Activated naive CD8-positive, alpha-beta T cell treated with anti-CD3 and anti-CD28 coated beads for 36 hours (primary cell): ENCODE results near the gene FGFBP1. TPM values are rescaled to one million over a fixed set of nuclear protein-coding genes. Genes with fewer than 3 reads are reported as not detected.
"Not testable (repeated sequence)": the region's sequence is repeated elsewhere in the genome, so short reads cannot be mapped to it uniquely, and the experiment has no call there.

Experiments used
- DNase-seq: peaks from one replicate; pipeline ENCODE4 v3.0.0; 2021
- H3K27ac Mint-ChIP-seq: one replicate; pipeline ENCODE4 v1.8.0; 2022; ENCODE audit warnings: mild to moderate bottlenecking, moderate library complexity, mixed read lengths
- H3K27me3 Mint-ChIP-seq: one replicate; pipeline ENCODE4 v1.8.0; 2022; ENCODE audit warnings: mild to moderate bottlenecking, mixed read lengths
- H3K36me3 Mint-ChIP-seq: one replicate; pipeline ENCODE4 v1.8.0; 2021; ENCODE audit warnings: mild to moderate bottlenecking, mixed read lengths
- H3K4me1 Mint-ChIP-seq: one replicate; pipeline ENCODE4 v1.8.0; 2021; ENCODE audit warnings: mixed read lengths
- H3K4me3 Mint-ChIP-seq: one replicate; pipeline ENCODE4 v1.8.0; 2022; ENCODE audit warnings: mild to moderate bottlenecking, moderate library complexity, mixed read lengths
- H3K9me3 Mint-ChIP-seq: one replicate; pipeline ENCODE4 v1.8.0; 2022; ENCODE audit warnings: mixed read lengths
- total RNA-seq, 2 experiments: library from RNA; stranded (reverse); gene quantifications; one replicate each; pipeline ENCODE4 v1.2.3, GENCODE V29; 2021

FGFBP1 gene
- total RNA-seq, 2 experiments from 2014 or later = not detected

- no peaks in the 10 kb centered on the region for H3K36me3 Mint-ChIP-seq
- no peaks in the 10 kb centered on the region for H3K9me3 Mint-ChIP-seq
- H3K4me1 Mint-ChIP-seq = peaks cover 21% of the 10 kb centered on the region
- H3K4me3 Mint-ChIP-seq = no peak overlapping the region
- H3K27me3 Mint-ChIP-seq = peaks cover 4% of the 10 kb centered on the region
- no peak for DNase-seq
- H3K27ac Mint-ChIP-seq = no peak overlapping the region
Observed at GRCh38 chr4:15929540-15929939, 9.0 kb downstream of the FGFBP1 start.

DNA sequence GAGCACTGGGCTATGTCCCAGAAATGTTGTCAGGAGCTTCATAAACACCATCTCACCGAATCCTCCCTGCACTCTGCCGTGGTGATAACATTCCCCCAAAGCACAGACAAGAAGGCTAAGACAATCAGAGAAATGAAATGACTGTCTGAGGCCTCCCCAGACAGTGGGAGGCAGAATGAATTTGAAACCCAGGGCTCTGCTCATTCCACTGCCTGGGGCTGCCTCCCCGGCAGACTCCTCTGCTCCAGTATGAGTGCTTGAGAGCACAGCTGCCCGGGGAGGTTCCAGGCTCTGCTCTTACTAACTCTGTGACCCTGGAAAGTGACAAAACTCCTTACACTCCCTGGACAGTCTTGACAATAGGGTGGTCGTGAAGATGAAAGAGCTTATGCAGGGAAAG is 9.7 kb downstream of the FGFBP1 start:
- Mint-ChIP-seq H3K36me3 (no peaks in the 10 kb centered on the region), H3K27me3 (peaks cover 4% of the 10 kb centered on the region), H3K4me3 (no peak overlapping the region), H3K4me1 (peaks cover 21% of the 10 kb centered on the region), H3K27ac (no peak overlapping the region), H3K9me3 (no peaks in the 10 kb centered on the region)
- no peak for DNase-seq

DNA sequence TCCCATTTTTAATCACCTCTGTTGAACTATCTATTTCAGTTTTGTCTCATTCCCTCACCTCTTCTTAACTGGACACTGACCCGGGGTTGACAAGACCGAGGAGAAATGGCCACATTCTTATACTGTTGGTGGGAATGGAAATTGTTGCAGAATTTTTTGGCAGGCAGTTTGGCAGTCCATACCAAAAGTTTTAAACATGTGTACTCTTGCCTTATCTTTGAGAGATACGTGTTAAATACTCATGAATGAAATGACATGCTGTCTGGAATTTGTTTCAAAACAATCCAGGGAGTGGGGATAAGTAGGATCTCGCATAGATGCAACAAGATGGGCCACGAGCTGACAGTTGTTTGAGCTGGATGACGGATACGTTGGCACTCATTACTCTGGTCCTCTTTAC is 12.1 kb downstream of the FGFBP1 start:
- Mint-ChIP-seq H3K4me3 (no peak overlapping the region), H3K27me3 (peaks cover 7% of the 10 kb centered on the region), H3K36me3 (no peaks in the 10 kb centered on the region), H3K27ac (no peak overlapping the region), H3K4me1 (peaks cover 21% of the 10 kb centered on the region), H3K9me3 (no peaks in the 10 kb centered on the region)
- no peak for DNase-seq

DNA sequence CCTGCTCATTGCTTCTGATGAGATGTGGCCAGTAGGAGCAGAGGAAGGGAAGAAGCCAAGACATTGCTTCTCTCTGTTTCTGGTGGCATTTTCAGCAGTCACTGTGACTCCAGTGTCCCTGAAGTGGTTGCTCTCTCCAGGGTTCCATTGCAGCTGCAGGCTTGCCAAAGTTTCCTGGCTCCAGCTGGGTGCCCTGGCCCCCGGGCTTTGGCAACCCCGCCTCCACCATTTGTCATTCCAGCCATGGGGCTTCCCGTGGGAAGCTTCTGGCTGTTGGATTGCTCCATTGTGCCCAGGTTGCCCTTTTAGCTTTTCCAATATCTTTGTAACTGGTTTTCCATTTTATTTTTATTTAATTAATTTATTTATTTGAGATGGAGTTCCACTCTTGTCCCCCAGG is 12.7 kb downstream of the FGFBP1 start:
- H3K36me3 Mint-ChIP-seq = no peaks in the 10 kb centered on the region
- no peak for DNase-seq
- H3K4me3 Mint-ChIP-seq = no peak overlapping the region
- peaks cover 7% of the 10 kb centered on the region for H3K27me3 Mint-ChIP-seq
- H3K4me1 Mint-ChIP-seq = peaks cover 18% of the 10 kb centered on the region
- no peaks in the 10 kb centered on the region for H3K9me3 Mint-ChIP-seq
- no peak overlapping the region for H3K27ac Mint-ChIP-seq

- Mint-ChIP-seq H3K36me3 (no peaks in the 10 kb centered on the region), H3K4me3 (no peak overlapping the region), H3K4me1 (no peaks in the 10 kb centered on the region), H3K9me3 (no peaks in the 10 kb centered on the region), H3K27ac (no peak overlapping the region), H3K27me3 (peaks cover 17% of the 10 kb centered on the region)
- DNase-seq = no peak
Observed at GRCh38 chr4:15921592-15921932, 17.0 kb downstream of the FGFBP1 start.

GRCh38 chr4:15920723-15921591 is 17.6 kb downstream of the FGFBP1 start:
- no peaks in the 10 kb centered on the region for H3K36me3 Mint-ChIP-seq
- peaks cover 17% of the 10 kb centered on the region for H3K27me3 Mint-ChIP-seq
- no peak overlapping the region for H3K27ac Mint-ChIP-seq
- peaks cover 4% of the 10 kb centered on the region for H3K9me3 Mint-ChIP-seq
- H3K4me1 Mint-ChIP-seq = no peaks in the 10 kb centered on the region
- no peak overlapping the region for H3K4me3 Mint-ChIP-seq
- DNase-seq = no peak

DNA sequence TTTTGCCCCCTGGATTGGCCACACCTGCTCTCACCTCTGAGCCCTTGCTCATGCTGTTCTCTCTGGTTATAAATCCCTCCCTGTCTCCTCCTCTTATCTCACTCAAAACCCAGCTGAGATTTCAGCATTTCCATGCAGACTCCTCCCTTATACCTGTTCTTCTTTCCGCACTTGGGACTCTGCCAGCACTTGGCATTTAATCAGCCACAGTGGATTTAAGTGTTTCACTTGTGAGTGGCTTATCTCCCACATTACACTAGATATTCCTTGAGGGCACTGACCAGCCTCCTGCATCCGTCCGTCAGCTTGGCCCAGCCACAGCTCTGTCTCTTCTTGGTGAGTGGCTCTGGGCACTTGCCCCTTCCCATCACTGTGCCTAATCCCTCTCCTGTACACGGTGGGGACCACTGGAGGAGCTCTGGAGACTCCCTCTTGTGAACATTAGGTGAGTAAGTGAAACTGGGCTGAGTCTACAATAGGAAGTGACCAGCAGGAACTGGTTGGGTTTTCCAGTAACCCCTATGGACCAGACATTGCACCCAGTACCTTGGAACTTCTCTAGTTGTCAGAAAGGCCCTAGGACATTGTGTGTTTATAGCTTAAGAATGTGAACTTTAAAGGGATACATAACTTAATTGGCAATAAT is 19.9 kb downstream of the FGFBP1 start:
- Mint-ChIP-seq H3K27me3 (peaks cover 13% of the 10 kb centered on the region), H3K4me3 (no peak overlapping the region), H3K27ac (no peak overlapping the region), H3K4me1 (peaks cover 7% of the 10 kb centered on the region), H3K9me3 (peaks cover 7% of the 10 kb centered on the region), H3K36me3 (peaks cover 2% of the 10 kb centered on the region)
- no peak for DNase-seq

DNA sequence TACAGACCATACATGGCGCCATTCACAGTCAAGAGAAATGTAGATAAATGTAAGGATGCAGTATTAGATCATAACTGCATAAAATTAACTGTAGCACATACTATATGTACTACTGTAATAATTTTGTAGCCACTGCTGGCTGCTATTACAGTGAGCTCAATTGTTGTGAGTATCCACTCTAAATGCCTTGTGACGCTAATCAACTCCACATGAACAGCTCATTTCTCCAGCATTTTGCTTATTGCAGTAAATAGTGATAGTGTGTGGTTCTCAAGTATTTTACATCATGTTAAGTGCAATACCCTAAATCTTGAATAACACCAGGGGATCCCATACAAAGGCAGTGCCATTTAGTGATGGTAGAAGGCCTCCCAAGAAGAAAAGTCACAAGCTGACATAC is 21.2 kb downstream of the FGFBP1 start:
- no peak overlapping the region for H3K4me3 Mint-ChIP-seq
- no peak overlapping the region for H3K27ac Mint-ChIP-seq
- peaks cover 7% of the 10 kb centered on the region for H3K4me1 Mint-ChIP-seq
- H3K27me3 Mint-ChIP-seq = peaks cover 11% of the 10 kb centered on the region
- DNase-seq = no peak
- peaks cover 2% of the 10 kb centered on the region for H3K36me3 Mint-ChIP-seq
- peaks cover 7% of the 10 kb centered on the region for H3K9me3 Mint-ChIP-seq

- not testable (repeated sequence) for H3K9me3 Mint-ChIP-seq, DNase-seq, H3K4me1 Mint-ChIP-seq, H3K36me3 Mint-ChIP-seq, H3K4me3 Mint-ChIP-seq, H3K27ac Mint-ChIP-seq
- H3K27me3 Mint-ChIP-seq = peaks cover 14% of the 10 kb centered on the region
Observed at GRCh38 chr4:15916358-15916757, 22.2 kb downstream of the FGFBP1 start.

GRCh38 chr4:15914736-15915135 is 23.8 kb downstream of the FGFBP1 start:
- H3K4me1 Mint-ChIP-seq = peaks cover 9% of the 10 kb centered on the region
- DNase-seq = no peak
- no peak overlapping the region for H3K27ac Mint-ChIP-seq
- H3K27me3 Mint-ChIP-seq = peaks cover 11% of the 10 kb centered on the region
- peaks cover 2% of the 10 kb centered on the region for H3K36me3 Mint-ChIP-seq
- no peak overlapping the region for H3K4me3 Mint-ChIP-seq
- H3K9me3 Mint-ChIP-seq = peaks cover 7% of the 10 kb centered on the region

DNA sequence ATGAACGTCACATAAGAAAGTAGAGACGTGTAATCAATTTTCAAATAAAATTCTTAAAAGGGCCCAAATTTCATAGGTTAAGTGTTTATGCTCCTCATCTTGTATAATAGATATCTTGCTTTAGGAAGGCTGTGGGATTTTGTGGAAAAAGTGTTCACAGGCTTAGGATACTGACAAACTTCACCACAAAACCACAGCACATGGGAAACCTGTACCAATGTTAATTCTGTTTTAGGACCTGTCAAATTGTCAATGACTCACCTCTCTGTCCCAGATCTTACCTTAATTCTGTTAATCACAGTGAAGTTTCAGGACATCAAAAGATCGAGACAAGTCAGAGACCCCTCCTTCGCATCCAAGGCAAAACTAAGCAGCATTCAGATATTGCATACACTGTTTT is 24.2 kb downstream of the FGFBP1 start:
- Mint-ChIP-seq H3K4me1 (peaks cover 9% of the 10 kb centered on the region), H3K9me3 (peaks cover 7% of the 10 kb centered on the region), H3K36me3 (peaks cover 2% of the 10 kb centered on the region), H3K4me3 (no peak overlapping the region), H3K27ac (no peak overlapping the region), H3K27me3 (peaks cover 11% of the 10 kb centered on the region)
- no peak for DNase-seq

GRCh38 chr4:15913631-15913970 is 24.9 kb downstream of the FGFBP1 start:
- Mint-ChIP-seq H3K9me3 (peaks cover 7% of the 10 kb centered on the region), H3K36me3 (peaks cover 2% of the 10 kb centered on the region), H3K27me3 (peaks cover 10% of the 10 kb centered on the region), H3K4me3 (no peak overlapping the region), H3K4me1 (peaks cover 9% of the 10 kb centered on the region), H3K27ac (no peak overlapping the region)
- DNase-seq = no peak

DNA sequence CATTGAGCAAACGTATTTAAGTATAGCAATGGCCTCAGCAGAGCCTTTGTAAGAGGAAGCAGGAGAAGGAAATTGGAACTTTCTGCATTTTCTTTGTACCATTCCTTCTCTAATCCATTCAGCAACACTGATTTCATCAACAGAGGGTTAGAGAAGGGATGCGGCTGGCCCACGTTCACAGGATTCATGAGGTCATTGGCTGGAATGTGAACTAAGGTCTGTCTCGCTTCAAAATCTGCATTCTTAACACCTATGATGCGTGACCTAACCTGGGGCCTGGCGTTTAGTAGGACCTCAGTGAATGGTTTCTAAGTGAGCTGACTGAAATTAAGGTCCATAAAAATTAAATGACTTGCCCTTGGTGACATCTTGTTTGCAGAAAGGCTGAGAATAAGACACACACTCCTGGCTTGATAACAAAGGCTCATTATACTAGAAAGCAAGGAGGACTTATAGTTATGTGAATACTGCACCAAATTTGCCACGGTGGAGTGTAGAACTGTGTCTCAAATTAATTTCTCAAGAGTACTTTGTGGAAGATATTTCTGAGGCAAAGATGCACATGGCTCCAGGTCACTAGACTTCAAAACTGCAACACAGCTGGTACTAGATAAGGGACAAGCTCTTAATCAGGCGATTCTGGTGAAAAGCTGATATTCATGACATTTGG is 25.4 kb downstream of the FGFBP1 start:
- Mint-ChIP-seq H3K4me3 (no peak overlapping the region), H3K27ac (no peak overlapping the region), H3K27me3 (peaks cover 7% of the 10 kb centered on the region), H3K9me3 (peaks cover 7% of the 10 kb centered on the region), H3K4me1 (peaks cover 9% of the 10 kb centered on the region), H3K36me3 (peaks cover 2% of the 10 kb centered on the region)
- no peak for DNase-seq

DNA sequence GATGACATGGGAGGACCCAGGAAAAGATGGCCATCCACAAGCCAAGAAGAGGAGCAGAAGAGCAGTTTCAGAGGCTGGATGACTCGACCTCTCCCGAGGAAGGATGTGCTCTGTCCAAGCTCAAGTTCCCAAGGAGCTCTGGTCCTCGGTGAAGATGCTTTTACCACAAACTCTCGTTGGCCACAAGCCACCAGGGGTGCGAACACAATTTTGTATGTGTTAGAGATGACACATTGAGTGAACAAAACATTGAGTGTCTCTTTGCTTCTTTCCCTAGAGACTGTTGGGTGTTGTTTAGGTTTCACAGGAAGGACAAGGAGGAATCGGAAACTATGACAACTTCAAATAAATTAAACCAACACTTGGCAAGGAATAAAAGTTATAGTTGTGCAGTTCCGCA is 26.3 kb downstream of the FGFBP1 start:
- peaks cover 2% of the 10 kb centered on the region for H3K36me3 Mint-ChIP-seq
- no peak overlapping the region for H3K4me3 Mint-ChIP-seq
- H3K27ac Mint-ChIP-seq = no peak overlapping the region
- peaks cover 9% of the 10 kb centered on the region for H3K4me1 Mint-ChIP-seq
- peaks cover 7% of the 10 kb centered on the region for H3K9me3 Mint-ChIP-seq
- DNase-seq = no peak
- H3K27me3 Mint-ChIP-seq = peaks cover 7% of the 10 kb centered on the region

DNA sequence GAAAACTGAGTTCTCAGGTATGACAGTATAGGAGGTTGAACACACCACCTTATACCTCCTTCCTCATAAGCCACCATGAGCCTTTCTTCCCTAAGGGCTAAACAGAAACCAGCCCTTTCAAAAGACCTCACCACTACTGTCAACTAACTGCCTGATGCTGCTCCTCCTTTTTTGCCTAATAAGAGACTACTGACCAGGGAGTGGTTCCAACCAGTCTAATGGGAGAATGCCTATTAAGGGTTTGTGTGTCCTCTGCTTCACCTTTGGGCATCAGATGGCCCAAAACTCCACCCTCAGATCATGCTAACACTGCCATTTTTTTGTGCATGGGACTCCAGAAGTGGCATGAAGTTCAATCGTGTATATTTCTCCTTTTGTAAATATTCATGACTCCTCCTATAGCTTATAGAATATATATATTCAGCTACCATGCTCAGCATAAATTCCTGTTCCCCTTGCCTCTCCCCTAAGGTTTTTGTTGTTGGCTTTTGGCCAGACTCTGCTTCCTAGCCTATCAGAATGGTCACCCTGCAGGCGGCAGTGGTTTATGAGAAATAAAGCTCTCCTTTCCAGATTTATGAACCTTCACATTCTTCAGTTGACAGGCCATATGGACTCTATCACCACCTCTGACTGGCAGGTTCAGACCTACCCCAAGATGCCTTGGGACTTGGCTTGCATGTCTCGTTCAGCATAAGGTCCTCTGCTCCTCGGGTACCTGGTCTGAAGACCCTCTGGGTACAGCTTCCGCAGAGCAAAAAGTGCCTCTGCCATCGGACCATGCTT is 28.2 kb downstream of the FGFBP1 start:
- Mint-ChIP-seq H3K27ac (no peak overlapping the region), H3K27me3 (peaks cover 7% of the 10 kb centered on the region), H3K9me3 (no peaks in the 10 kb centered on the region), H3K36me3 (no peaks in the 10 kb centered on the region), H3K4me3 (no peak overlapping the region), H3K4me1 (peaks cover 9% of the 10 kb centered on the region)
- DNase-seq = no peak
